ENCODE results near the gene DPY19L3. TPM values are rescaled to one million over a fixed set of nuclear protein-coding genes. Genes with fewer than 3 reads are reported as not detected.

The DPY19L3 gene
- total and polyA plus RNA-seq, 2 donors (not counting 1 experiment from before 2014, with no cell fraction given) = 14.0 to 40.0 TPM

GRCh38 chr19:32469795-32470194 is 64.2 kb downstream of the DPY19L3 start:
- no peaks in the 10 kb centered on the region for H3K79me2 ChIP-seq (ENCODE audit: control insufficient read depth, insufficient read depth, low read length)
- H3K27me3 Mint-ChIP-seq = no peaks in the 10 kb centered on the region
- DNase-seq (no peak), ATAC-seq (ENCODE audit: low read depth) (no peak)
- no peaks in the 10 kb centered on the region for H3K9me3 ChIP-seq (ENCODE audit: control extremely low read depth in 1 of 3, control insufficient read depth in 2 of 3, insufficient read depth in 1 of 3, low read length in 2 of 3)
- CTCF ChIA-PET = no interaction called here
- intact Hi-C loops (cut with micrococcal nuclease) = no loop called here
- 100% methylated on average over 3 of the region's 5 CpGs for WGBS (ENCODE audit: insufficient coverage)
- H3K4me3 ChIP-seq (ENCODE audit: control extremely low read depth in 1 of 5, extremely low read depth in 1 of 5, insufficient read depth in 1 of 5, low read depth in 2 of 5, low read length in 4 of 5) = no peak overlapping the region
- no peak overlapping the region for H3K9ac ChIP-seq (ENCODE audit: low read length)
- POLR2A ChIA-PET = no interaction called here
- TF ChIP-seq CTCF (IDR thresholded peaks at IDR 0.05) = no peak
- H3K9me3 Mint-ChIP-seq (ENCODE audit: insufficient read depth) = no peaks in the 10 kb centered on the region
- H3K36me3 ChIP-seq (replicated peaks in 1 of 2; ENCODE audit: control extremely low read depth in 1 of 2, control insufficient read depth in 1 of 2, extremely low read depth in 1 of 2, insufficient read depth in 2 of 2, low read length in 1 of 2) = peaks cover 0 to 3% of the 10 kb centered on the region in 2 experiments
- H4K20me1 ChIP-seq (ENCODE audit: control insufficient read depth, insufficient read depth, low read length, poor library complexity, severe bottlenecking) = no peaks in the 10 kb centered on the region
- H3K4me2 ChIP-seq (replicated peaks; ENCODE audit: low read depth, low read length, poor library complexity, severe bottlenecking) = no peak overlapping the region
- no peaks in the 10 kb centered on the region for H3K4me1 ChIP-seq (ENCODE audit: control insufficient read depth in 2 of 2, insufficient read depth in 2 of 2, low read length in 2 of 2)
- no peak overlapping the region for H3K4me3 Mint-ChIP-seq
- H2AFZ ChIP-seq (ENCODE audit: insufficient read depth, low read depth, low read length, poor library complexity, severe bottlenecking) = no peak overlapping the region
- no peak overlapping the region for H3K27ac Mint-ChIP-seq
- H3K27ac ChIP-seq (ENCODE audit: low read length in 2 of 2) = no peak overlapping the region
- no peaks in the 10 kb centered on the region for H3K4me1 Mint-ChIP-seq
- H3K27me3 ChIP-seq (replicated peaks in 1 of 4; ENCODE audit: control extremely low read depth in 1 of 4, control insufficient read depth in 3 of 4, insufficient read depth in 4 of 4, low read length in 3 of 4) = no peaks in the 10 kb centered on the region

GRCh38 chr19:32471095-32471494 is 65.5 kb downstream of the DPY19L3 start:
- Mint-ChIP-seq H3K4me1 (no peaks in the 10 kb centered on the region), H3K9me3 (ENCODE audit: insufficient read depth) (no peaks in the 10 kb centered on the region), H3K4me3 (no peak overlapping the region), H3K27ac (no peak overlapping the region), H3K27me3 (no peaks in the 10 kb centered on the region)
- DNase-seq = peak; percentile 5
- no peaks in the 10 kb centered on the region for H3K27me3 ChIP-seq (replicated peaks in 1 of 4; ENCODE audit: control extremely low read depth in 1 of 4, control insufficient read depth in 3 of 4, insufficient read depth in 4 of 4, low read length in 3 of 4)
- CTCF ChIA-PET = no interaction called here
- no peaks in the 10 kb centered on the region for H3K79me2 ChIP-seq (ENCODE audit: control insufficient read depth, insufficient read depth, low read length)
- WGBS (ENCODE audit: insufficient coverage) = 92% methylated on average over 5 of the region's 7 CpGs
- no peak overlapping the region for H3K4me3 ChIP-seq (ENCODE audit: control extremely low read depth in 1 of 5, extremely low read depth in 1 of 5, insufficient read depth in 1 of 5, low read depth in 2 of 5, low read length in 4 of 5)
- POLR2A ChIA-PET = no interaction called here
- no peak overlapping the region for H3K9ac ChIP-seq (ENCODE audit: low read length)
- H3K36me3 ChIP-seq (replicated peaks in 1 of 2; ENCODE audit: control extremely low read depth in 1 of 2, control insufficient read depth in 1 of 2, extremely low read depth in 1 of 2, insufficient read depth in 2 of 2, low read length in 1 of 2) = no peaks in the 10 kb centered on the region
- ATAC-seq (ENCODE audit: low read depth) = no peak
- H2AFZ ChIP-seq (ENCODE audit: insufficient read depth, low read depth, low read length, poor library complexity, severe bottlenecking) = no peak overlapping the region
- intact Hi-C loops (cut with micrococcal nuclease) = no loop called here
- no peaks in the 10 kb centered on the region for H3K9me3 ChIP-seq (ENCODE audit: control extremely low read depth in 1 of 3, control insufficient read depth in 2 of 3, insufficient read depth in 1 of 3, low read length in 2 of 3)
- no peaks in the 10 kb centered on the region for H3K4me1 ChIP-seq (ENCODE audit: control insufficient read depth in 2 of 2, insufficient read depth in 2 of 2, low read length in 2 of 2)
- H4K20me1 ChIP-seq (ENCODE audit: control insufficient read depth, insufficient read depth, low read length, poor library complexity, severe bottlenecking) = no peaks in the 10 kb centered on the region
- TF ChIP-seq CTCF (IDR thresholded peaks at IDR 0.05) = no peak
- no peak for TF ChIP-seq EZH2 (IDR thresholded peaks at IDR 0.05; ENCODE audit: borderline replicate concordance, insufficient read depth, low read depth, low read length, poor library complexity, severe bottlenecking)
- no peak overlapping the region for H3K27ac ChIP-seq (ENCODE audit: low read length in 2 of 2)
- no peak overlapping the region for H3K4me2 ChIP-seq (replicated peaks; ENCODE audit: low read depth, low read length, poor library complexity, severe bottlenecking)

Measured in B cell (primary cell).